Body of pancreas (tissue), 4 donors: Measurements from ENCODE around the gene MBD1. TPM values are rescaled to one million over a fixed set of nuclear protein-coding genes. Genes with fewer than 3 reads are reported as not detected.

Source experiments
- ATAC-seq: fragments of 150-250 bp; one replicate; pipeline ENCODE4 v1.9.1; 2016
- DNase-seq, 4 donors: peaks; one replicate each; pipeline ENCODE4 v3.0.0-alpha.2; 2019
- H3K27ac ChIP-seq, 4 donors: fragments of 200-600 bp; sonication (generic); 1 replicate in 3 of 4; 2 replicates in 1 of 4; pipeline versions ENCODE4 v1.5.1 to v1.6.1; 2016 to 2019; ENCODE audit warnings: mild to moderate bottlenecking in 1 of 4, mixed read lengths in 1 of 4, moderate library complexity in 1 of 4
- H3K27me3 ChIP-seq, 2 donors: fragments of 200-600 bp; sonication (generic); one replicate each; pipeline ENCODE4 v1.6.0; 2016; ENCODE audit warnings: mild to moderate bottlenecking in 1 of 2
- H3K36me3 ChIP-seq, 2 donors: fragments of 200-600 bp; sonication (generic); replicated peaks in 1 of 2; 2 replicates each; pipeline ENCODE4 v1.5.1; 2016; ENCODE audit warnings: low read depth in 2 of 2; ENCODE audit not compliant: insufficient read depth in 1 of 2
- H3K4me1 ChIP-seq: fragments of 200-600 bp; sonication (generic); one replicate; pipeline ENCODE4 v1.6.0; 2016
- H3K4me3 ChIP-seq, 2 donors: fragments of 200-600 bp; sonication (generic); 1 replicate in 1 of 2; 2 replicates in 1 of 2; pipeline ENCODE4 v1.5.1; 2016 to 2019
- H3K9me3 ChIP-seq, 3 donors: fragments of 200-600 bp; sonication (generic); 1 replicate in 2 of 3; 2 replicates in 1 of 3; pipeline ENCODE4 v1.5.1; 2016
- CTCF ChIP-seq, 7 experiments: fragments of 450-650 bp in 4 of 7; fragments of 200-600 bp in 3 of 7; sonication (generic) in 3 of 7; IDR thresholded peaks; one replicate each; pipeline ENCODE4 v1.5.1; 2016 to 2019; ENCODE audit warnings: antibody characterized with exemption in 7 of 7
- POLR2A ChIP-seq, 3 donors: fragments of 450-650 bp; IDR thresholded peaks; one replicate each; pipeline ENCODE4 v1.6.1; 2016; ENCODE audit warnings: antibody characterized with exemption in 3 of 3, mild to moderate bottlenecking in 2 of 3
- WGBS, 2 donors: methylation state at CpG; one replicate each; pipeline ENCODE4 v1.1.5; 2017; 5-methylcytosine and 5-hydroxymethylcytosine counted together
- intact Hi-C: fragments of 100-400 bp; cut with DNase I; formaldehyde crosslinking; loops from one replicate; pipeline ENCODE4 v1.15.1; 2023
- total RNA-seq, 2 donors: library from RNA; depleted of rRNA; stranded (reverse); fragments of >200 nt; gene quantifications; one replicate each; pipeline ENCODE4 v1.1.0, GENCODE V29; 2016

Gene MBD1
- total RNA-seq, 2 donors from 2014 or later: 44.6 to 63.3 TPM

GRCh38 chr18:50306944-50307343 lies 25.6 kb upstream of the MBD1 start:
- peaks cover 7% of the 10 kb centered on the region for H3K4me1 ChIP-seq
- ATAC-seq (no peak), DNase-seq (no peak)
- 50 to 65% methylated on average over 8 of the region's 8 CpGs for WGBS, 2 donors
- no peak overlapping the region for H3K4me3 ChIP-seq
- H3K9me3 ChIP-seq: no peaks in the 10 kb centered on the region
- no peak overlapping the region for H3K27ac ChIP-seq
- no peak for TF ChIP-seq CTCF (IDR thresholded peaks at IDR 0.05)
- no peak for TF ChIP-seq POLR2A (IDR thresholded peaks at IDR 0.05)
- no peaks in the 10 kb centered on the region for H3K27me3 ChIP-seq
- intact Hi-C loops: no loop called here
- H3K36me3 ChIP-seq: no peaks in the 10 kb centered on the region

- WGBS, 2 donors: 55 to 64% methylated on average over 5 of the region's 5 CpGs
- intact Hi-C loops: no loop called here
- no peak for TF ChIP-seq CTCF (IDR thresholded peaks at IDR 0.05)
- TF ChIP-seq POLR2A (IDR thresholded peaks at IDR 0.05): no peak
- no peak for ATAC-seq
- Histone ChIP-seq H3K36me3 (no peaks in the 10 kb centered on the region), H3K9me3 (no peaks in the 10 kb centered on the region), H3K27me3 (no peaks in the 10 kb centered on the region), H3K4me3 (no peak overlapping the region), H3K27ac (no peak overlapping the region), H3K4me1 (peaks cover 11% of the 10 kb centered on the region)
- DNase-seq: no peak
Observed at GRCh38 chr18:50301074-50301473, 19.8 kb upstream of the MBD1 start.

DNA sequence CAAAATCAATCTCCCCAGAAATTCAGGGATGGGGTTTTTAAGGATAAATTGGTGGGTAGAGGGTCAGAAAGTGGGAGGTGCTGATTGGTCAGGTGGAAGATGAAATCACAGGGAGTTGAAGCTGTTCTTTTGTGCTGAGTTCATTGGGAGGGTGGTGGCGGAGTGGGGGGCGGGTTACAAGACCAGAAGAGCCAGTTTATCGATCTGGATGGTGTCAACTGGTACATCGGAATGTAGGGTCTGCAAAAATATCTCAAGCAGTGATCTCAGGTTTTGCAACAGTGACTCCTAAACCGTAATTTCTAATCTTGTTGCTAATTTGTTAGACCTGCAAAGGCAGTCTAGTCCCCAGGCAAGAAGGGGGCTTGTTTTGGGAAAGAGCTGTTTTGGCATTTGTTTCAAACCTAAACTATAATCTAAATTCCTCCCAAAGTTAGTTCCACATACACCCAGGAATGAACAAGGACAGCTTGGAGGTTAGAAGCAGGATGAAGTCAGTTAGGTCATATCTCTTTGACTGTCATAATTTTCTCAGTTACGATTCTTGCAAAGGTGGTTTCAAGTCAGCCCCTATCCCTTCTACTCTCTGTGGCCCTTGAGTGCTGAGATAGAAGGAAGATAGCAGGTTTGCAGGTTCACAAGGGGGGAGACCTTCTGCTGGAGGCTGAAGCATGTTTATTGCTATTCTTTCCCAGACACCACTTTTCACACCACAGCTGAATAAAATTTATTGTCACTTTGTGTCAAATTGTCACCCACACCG lies 18.5 kb upstream of the MBD1 start:
- 54 to 58% methylated on average over 7 of the region's 7 CpGs for WGBS, 2 donors

GRCh38 chr18:50298443-50299284 lies 17.3 kb upstream of the MBD1 start:
- ATAC-seq: no peak
- intact Hi-C loops: no loop called here
- no peaks in the 10 kb centered on the region for H3K36me3 ChIP-seq
- peaks cover 12% of the 10 kb centered on the region for H3K4me1 ChIP-seq
- TF ChIP-seq CTCF (IDR thresholded peaks at IDR 0.05) (no peak), POLR2A (IDR thresholded peaks at IDR 0.05) (no peak)
- DNase-seq: no peak
- no peak overlapping the region for H3K4me3 ChIP-seq
- H3K27me3 ChIP-seq: no peaks in the 10 kb centered on the region
- 18 to 51% methylated on average over 15 to 48 of the region's 49 CpGs for WGBS, 2 donors
- no peak overlapping the region for H3K27ac ChIP-seq
- no peaks in the 10 kb centered on the region for H3K9me3 ChIP-seq

More for the DNA sequence above, 18.5 kb upstream of the MBD1 start:
- ATAC-seq: no peak
- no peak for DNase-seq
- intact Hi-C loops: no loop called here
- no peaks in the 10 kb centered on the region for H3K36me3 ChIP-seq
- no peaks in the 10 kb centered on the region for H3K27me3 ChIP-seq
- H3K27ac ChIP-seq: no peak overlapping the region
- TF ChIP-seq CTCF (IDR thresholded peaks at IDR 0.05): no peak
- TF ChIP-seq POLR2A (IDR thresholded peaks at IDR 0.05): no peak
- no peaks in the 10 kb centered on the region for H3K9me3 ChIP-seq
- peaks cover 11% of the 10 kb centered on the region for H3K4me1 ChIP-seq
- no peak overlapping the region for H3K4me3 ChIP-seq
